ENCODE data around the gene IGSF21.

- no peak for TF ChIP-seq CTCF (IDR thresholded peaks at IDR 0.05)
- no peak for TF ChIP-seq POLR2A (IDR thresholded peaks at IDR 0.05)
These were observed 43.1 kb upstream of the IGSF21 start for GRCh38 chr1:18064534-18064933.
